Mesothelial cell of epicardium (in vitro differentiated cells): Measurements from ENCODE around the gene PRDM16. TPM values are rescaled to one million over a fixed set of nuclear protein-coding genes. Genes with fewer than 3 reads are reported as not detected.

Experiments used
- DNase-seq, 2 experiments: peaks; one replicate each; pipeline ENCODE4 v3.0.0; 2021; ENCODE audit warnings: low spot score in 2 of 2; ENCODE audit not compliant: unreplicated experiment in 2 of 2
- H3K27ac Mint-ChIP-seq: 2 replicates; pipeline ENCODE4 v1.8.0; 2021; ENCODE audit warnings: mixed read lengths
- H3K27me3 Mint-ChIP-seq: 2 replicates; pipeline ENCODE4 v1.8.0; 2021; ENCODE audit warnings: low read depth, mixed read lengths
- H3K36me3 Mint-ChIP-seq: 2 replicates; pipeline ENCODE4 v1.8.0; 2021; ENCODE audit warnings: mixed read lengths
- H3K4me1 Mint-ChIP-seq: 2 replicates; pipeline ENCODE4 v1.8.0; 2021; ENCODE audit warnings: mixed read lengths
- H3K4me3 Mint-ChIP-seq: 2 replicates; pipeline ENCODE4 v1.8.0; 2021; ENCODE audit warnings: mild to moderate bottlenecking, moderate library complexity, mixed read lengths
- H3K9me3 Mint-ChIP-seq: 2 replicates; pipeline ENCODE4 v1.8.0; 2021; ENCODE audit warnings: mixed read lengths
- total RNA-seq: library from RNA; stranded (reverse); gene quantifications from 3 replicates; pipeline ENCODE4 v1.2.1, GENCODE V29; 2021
- TF ChIP-seq, protein P1 (sequence below): fragments of 200-600 bp; sonication (generic); IDR thresholded peaks from one replicate; pipeline ENCODE4 v1.5.0; 2021; ENCODE audit warnings: antibody characterized with exemption; ENCODE audit not compliant: unreplicated experiment

Gene PRDM16
- total RNA-seq, 1 donor from 2014 or later: 1.4 TPM

DNA sequence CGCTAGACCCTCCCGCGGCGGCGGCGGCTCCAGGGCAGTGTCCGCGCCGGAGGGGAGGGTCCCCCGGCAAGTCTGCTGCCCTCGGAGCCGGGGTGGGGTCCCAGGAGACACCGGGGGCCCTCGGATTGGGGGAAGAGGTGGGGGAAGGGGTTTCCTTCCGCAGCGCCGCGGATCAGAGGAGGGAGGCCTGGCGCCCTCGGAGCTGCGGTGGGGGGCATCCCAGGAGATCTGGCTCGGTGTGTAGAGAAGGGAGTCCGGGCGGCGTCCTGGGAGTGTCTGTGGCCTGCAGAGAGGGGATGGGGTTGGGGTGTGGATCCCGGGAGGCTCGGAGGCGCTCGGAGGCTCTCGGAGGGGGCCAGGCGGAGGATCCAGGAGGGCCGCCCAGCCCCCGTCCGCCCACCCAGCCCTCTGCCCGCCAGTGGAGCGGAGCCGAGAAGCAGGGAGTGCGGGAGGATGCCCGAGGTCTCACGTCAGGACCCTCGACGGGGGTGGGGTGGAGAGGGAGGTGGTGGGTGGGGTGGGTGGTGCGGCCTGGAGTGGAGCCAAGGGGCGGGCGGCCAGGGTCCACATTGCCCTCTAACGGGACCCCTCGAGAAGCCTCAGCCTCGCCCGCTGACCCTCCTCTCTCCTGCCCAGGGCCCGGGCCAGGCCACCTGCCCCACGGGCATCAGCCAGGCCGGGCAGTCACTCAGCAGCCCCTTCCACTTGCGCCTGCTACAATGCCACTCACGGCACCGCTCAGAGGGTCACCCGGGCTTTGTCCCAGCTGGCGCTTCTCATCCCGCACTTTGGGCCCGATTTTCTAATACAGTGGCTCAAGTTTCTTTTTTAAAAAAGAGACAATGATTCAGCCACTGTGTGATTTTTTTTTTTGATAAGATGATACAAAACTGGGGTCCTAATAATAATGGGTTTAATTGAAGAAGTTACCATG is 325.3 kb downstream of the PRDM16 start:
- Mint-ChIP-seq H3K4me3 (peak overlapping the region; percentile 43), H3K36me3 (no peaks in the 10 kb centered on the region), H3K9me3 (no peaks in the 10 kb centered on the region), H3K4me1 (peaks cover 39% of the 10 kb centered on the region), H3K27me3 (peaks cover 93% of the 10 kb centered on the region), H3K27ac (no peak overlapping the region)
- TF ChIP-seq, protein P1, sequence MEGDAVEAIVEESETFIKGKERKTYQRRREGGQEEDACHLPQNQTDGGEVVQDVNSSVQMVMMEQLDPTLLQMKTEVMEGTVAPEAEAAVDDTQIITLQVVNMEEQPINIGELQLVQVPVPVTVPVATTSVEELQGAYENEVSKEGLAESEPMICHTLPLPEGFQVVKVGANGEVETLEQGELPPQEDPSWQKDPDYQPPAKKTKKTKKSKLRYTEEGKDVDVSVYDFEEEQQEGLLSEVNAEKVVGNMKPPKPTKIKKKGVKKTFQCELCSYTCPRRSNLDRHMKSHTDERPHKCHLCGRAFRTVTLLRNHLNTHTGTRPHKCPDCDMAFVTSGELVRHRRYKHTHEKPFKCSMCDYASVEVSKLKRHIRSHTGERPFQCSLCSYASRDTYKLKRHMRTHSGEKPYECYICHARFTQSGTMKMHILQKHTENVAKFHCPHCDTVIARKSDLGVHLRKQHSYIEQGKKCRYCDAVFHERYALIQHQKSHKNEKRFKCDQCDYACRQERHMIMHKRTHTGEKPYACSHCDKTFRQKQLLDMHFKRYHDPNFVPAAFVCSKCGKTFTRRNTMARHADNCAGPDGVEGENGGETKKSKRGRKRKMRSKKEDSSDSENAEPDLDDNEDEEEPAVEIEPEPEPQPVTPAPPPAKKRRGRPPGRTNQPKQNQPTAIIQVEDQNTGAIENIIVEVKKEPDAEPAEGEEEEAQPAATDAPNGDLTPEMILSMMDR: no peak
- no peak for DNase-seq

DNA sequence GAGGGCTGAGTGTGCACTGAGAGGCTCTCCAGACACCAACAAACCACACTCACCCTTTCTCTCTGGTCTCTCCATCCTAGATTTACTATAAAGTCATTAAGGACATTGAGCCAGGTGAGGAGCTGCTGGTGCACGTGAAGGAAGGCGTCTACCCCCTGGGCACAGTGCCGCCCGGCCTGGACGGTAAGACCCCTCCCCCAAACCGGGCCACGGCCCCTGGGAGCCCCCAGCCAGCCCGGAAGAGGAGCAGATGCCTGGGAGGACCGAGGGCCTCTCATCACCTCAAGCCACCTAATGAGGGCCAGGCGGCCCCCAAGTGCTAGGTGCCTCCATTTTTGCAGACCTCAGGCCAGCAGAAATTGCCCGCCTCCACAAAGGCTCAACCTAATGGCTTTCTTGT is 327.4 kb downstream of the PRDM16 start:
- TF ChIP-seq, protein P1: no peak
- no peak for DNase-seq
- no peaks in the 10 kb centered on the region for H3K36me3 Mint-ChIP-seq
- no peaks in the 10 kb centered on the region for H3K9me3 Mint-ChIP-seq
- H3K27ac Mint-ChIP-seq: no peak overlapping the region
- H3K4me1 Mint-ChIP-seq: peaks cover 40% of the 10 kb centered on the region
- H3K27me3 Mint-ChIP-seq: peaks cover 93% of the 10 kb centered on the region
- H3K4me3 Mint-ChIP-seq: no peak overlapping the region

DNA sequence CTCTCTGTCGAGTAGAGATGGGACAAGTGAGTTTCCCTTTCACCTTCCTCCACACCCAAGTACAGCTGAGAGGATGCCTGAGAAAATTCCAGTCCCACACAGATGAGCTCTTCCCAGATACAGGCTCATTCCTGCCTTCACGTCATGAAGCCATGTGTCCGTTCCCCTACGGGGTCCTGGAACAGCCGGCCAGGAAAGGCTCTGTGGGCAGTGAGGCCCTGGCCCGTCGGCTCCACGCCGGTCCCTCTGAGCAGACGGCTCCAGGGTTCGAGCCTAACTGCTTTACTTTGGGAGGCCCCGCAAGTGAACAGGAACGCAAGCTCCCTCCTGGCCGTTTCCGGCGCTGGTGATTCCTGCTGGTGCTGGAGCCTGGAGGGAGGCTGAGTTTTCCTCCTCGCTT is 328.3 kb downstream of the PRDM16 start:
- H3K27me3 Mint-ChIP-seq: peaks cover 86% of the 10 kb centered on the region
- H3K27ac Mint-ChIP-seq: no peak overlapping the region
- no peaks in the 10 kb centered on the region for H3K9me3 Mint-ChIP-seq
- no peaks in the 10 kb centered on the region for H3K36me3 Mint-ChIP-seq
- no peak for DNase-seq
- H3K4me3 Mint-ChIP-seq: no peak overlapping the region
- TF ChIP-seq, protein P1: no peak
- H3K4me1 Mint-ChIP-seq: peaks cover 45% of the 10 kb centered on the region

DNA sequence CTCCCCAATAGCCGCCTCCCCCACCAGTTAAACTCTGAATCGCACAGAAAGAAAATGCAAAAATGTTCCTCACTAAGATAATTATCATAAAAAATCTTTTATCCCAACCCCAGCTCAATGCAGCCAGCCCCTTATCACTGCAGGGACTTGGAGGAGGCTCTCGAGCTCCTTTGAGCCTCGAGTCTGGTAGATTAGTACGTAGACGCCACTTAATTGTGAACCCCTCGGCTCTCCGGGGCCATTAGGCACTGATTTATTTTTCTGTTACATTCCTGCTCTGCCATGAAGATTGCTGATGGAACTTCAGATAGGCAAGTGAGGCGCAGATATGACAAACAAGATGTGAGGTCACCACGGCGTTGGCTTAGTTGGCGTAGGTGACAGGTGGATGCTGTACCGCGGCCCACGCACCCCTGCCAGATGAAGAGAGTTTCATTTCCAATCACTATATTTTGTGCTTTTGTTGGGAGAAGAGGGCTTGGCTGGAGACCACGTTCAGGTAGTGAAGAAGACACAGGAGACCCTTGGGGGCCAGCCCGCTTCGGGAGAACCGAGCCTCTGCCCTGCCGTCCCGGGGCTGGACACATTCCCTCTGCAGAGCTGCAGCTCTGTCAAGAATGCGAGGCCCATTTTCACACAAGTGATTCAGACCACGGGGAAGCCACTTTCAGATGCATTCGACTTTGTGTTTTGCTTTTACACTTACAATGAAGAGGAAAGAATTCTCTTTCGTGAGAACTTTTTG is 329.6 kb downstream of the PRDM16 start:
- Mint-ChIP-seq H3K27me3 (peaks cover 73% of the 10 kb centered on the region), H3K4me3 (no peak overlapping the region), H3K36me3 (no peaks in the 10 kb centered on the region), H3K4me1 (peaks cover 41% of the 10 kb centered on the region), H3K27ac (no peak overlapping the region), H3K9me3 (no peaks in the 10 kb centered on the region)
- DNase-seq: no peak
- TF ChIP-seq, protein P1: no peak

DNA sequence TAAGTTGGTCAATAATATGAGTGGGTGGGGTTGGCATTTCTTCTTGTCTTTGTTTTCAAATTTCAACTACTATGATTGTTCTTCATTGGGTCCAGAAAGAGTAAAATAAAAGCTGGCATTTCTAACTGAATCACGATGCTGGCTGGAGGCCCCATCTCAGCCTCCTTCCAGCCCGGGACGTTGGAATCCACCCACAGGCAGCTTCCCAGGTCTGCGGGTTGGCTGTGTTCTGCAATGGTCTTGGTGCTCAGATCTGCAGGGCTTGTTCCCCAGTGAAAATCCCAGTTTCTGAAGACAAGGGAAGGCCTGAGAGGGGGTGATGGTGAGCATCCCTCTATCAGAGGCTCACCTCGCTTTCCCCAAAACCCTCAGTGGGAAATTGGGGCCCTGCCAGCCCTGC is 330.7 kb downstream of the PRDM16 start:
- TF ChIP-seq, protein P1: no peak
- H3K27me3 Mint-ChIP-seq: peaks cover 71% of the 10 kb centered on the region
- no peaks in the 10 kb centered on the region for H3K36me3 Mint-ChIP-seq
- H3K4me1 Mint-ChIP-seq: peaks cover 44% of the 10 kb centered on the region
- DNase-seq: no peak
- no peak overlapping the region for H3K27ac Mint-ChIP-seq
- no peaks in the 10 kb centered on the region for H3K9me3 Mint-ChIP-seq
- no peak overlapping the region for H3K4me3 Mint-ChIP-seq
